ENCODE results near the gene ARHGEF39.

The ARHGEF39 gene, protein sequence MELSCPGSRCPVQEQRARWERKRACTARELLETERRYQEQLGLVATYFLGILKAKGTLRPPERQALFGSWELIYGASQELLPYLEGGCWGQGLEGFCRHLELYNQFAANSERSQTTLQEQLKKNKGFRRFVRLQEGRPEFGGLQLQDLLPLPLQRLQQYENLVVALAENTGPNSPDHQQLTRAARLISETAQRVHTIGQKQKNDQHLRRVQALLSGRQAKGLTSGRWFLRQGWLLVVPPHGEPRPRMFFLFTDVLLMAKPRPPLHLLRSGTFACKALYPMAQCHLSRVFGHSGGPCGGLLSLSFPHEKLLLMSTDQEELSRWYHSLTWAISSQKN

DNA sequence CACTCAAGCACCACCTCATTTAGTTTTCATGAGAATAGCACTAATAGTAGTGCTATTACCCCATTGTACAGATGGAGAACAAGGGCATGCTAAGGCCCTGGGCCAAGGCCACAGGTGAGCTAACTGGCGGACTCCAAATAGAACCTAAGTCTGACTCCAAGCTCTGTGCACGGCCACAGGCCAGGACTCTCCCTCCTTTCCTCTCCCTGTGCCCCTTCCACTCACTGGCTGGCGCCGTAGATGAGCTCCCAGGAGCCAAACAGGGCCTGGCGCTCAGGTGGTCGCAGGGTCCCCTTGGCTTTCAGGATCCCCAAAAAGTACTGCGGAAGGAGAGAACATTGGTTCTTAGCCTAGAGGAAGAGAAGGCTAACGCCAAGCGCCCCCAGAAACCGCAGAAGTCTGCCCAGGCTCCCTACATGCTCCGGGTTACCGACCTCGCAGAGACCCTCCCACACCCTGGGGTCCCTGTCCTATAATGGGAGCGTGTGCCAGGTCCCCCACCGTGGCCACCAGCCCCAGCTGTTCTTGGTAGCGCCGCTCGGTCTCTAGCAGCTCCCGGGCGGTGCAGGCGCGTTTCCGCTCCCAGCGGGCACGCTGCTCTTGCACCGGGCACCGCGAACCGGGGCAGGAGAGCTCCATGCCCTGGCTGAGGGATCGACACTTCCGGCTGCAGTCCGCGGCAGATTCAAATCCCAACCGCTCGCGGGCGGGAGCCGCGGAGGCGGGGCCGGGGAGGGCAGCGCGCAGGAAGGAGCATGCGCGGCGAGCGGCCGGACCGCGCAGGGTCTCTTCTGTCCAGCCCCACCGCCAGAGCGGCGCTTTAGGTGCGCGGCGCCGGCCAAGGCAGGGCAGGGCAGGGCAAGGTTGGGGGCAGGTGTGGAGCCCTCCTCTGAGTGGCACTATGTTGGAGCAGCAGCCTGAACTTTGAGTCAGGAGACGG lies at the start of gene ARHGEF39:
ARHGEF39 (minus strand) TSS at position 665 of the 940 bp plus-strand sequence; CDS start at position 639, 26 bp downstream.
- DNase-seq (ENCODE audit: extremely low spot score, insufficient read length, low read depth) (peak; percentile 83), FAIRE-seq (peak; percentile 93)

DNA sequence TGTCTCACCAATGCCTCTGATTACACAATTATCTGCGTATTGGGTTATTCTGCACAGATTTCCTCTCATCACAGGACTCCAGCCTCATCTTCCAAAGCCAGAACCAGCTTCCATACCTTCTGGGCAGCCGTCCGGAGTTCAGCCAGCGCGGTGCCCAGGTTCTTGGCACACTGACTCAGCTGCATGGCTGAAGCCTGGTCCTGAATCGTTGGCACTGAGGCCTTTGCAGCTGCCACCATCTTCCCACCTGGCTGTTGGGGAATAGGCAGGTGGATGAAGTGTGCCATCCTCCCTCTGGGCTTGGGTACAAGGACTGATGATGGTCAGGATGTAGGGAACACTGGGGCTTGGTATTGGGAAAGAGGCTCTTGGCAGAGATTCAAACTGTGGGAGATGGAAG lies 49.1 kb upstream of the ARHGEF39 start:
- no peak for FAIRE-seq
- no peak for DNase-seq (ENCODE audit: extremely low spot score, insufficient read length, low read depth)

DNA sequence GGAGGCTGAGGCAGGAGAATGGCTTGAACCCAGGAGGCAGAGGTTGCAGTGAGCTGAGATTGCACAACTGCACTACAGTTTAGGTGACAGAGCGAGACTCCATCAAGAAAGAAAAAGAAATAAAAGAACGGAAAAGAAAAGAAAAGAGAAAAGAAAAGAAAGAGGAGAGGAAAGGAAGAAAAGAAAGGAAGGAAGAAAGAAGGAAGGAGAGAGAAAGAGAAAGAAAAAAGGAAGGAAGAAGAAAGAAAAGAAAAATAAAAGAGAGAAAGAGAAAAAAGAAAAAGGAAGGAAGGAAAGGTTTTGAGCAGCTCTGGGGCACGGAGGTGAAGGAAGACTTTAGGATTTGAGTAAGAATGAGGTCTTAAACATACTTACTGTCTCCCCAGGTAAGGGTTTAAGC lies 48.6 kb upstream of the ARHGEF39 start:
- DNase-seq (ENCODE audit: extremely low spot score, insufficient read length, low read depth) = no peak
- no peak for FAIRE-seq

DNA sequence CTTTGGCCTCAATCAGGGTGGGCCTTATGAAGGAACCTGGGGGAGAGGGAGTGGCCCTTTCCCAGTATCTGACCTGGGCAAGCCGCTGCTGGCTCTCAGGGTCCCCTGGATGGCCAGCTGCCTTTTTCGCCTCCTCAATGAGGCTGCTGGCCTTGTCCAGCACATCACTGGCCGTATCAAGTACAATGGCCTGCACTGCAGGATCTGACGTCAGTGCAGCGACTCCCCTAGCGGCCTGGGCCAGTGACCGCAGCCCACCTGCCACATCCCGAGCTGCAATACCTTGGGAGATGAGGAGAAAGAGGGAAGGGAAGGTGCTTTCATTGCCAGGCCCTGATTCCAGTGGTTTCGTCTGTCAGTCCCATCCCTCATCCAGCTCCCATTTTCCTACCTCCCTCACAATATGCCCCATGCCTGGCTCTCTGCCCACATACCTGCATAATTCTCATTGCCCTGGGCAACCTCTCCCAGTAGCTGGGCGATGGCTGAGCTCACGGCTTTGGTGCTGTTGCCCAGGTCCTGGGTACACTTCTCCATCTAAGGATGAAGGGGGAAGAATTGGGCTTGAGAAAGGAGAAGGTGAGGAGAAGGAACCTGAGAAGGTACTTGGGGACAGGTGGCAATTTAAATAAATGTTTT lies 47.9 kb upstream of the ARHGEF39 start:
- no peak for FAIRE-seq

DNA sequence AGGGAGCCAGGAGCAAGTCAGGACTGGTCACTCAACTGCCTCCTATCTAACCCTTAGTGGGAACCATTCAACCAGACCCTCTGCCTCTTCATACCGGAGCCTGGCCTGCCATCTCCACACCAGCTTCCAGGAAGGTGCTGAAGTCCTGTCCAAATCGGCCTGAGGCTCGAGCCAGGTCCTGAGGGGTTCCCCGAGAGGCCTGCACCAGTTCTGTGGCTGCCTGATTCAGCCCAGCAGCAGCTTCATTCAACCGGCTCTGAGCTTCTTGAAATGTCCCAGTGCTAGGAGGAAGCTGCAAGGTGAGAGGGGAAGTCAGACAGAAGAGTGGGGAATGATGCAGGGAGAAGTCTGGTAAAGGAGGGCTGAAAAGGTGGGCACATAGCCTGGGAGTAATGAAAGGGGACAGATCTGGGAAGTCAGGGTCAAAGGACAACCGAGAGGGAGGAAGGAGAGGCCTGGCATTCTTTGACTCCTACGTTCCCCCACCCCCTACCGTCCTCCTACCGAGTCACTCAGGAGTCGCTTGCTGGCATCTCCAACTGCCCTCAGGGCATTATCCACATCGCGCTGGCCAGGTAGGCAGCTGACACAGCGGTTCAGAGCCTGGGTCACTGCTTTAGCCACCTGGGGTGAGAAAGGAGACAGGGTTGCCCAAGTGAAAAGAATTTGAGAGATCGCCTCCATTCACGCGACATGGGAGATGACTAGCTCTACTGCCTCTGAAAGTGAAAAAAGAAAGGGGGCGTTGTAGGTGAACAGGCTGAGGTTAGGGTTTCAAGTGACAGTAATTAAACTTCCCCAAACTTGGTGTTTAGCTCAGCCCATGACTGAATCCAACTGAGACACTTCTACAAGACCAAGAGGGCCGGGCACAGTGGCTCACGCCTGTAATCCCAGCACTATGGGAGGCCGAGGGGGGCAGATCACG lies 46.8 kb upstream of the ARHGEF39 start:
- DNase-seq (ENCODE audit: extremely low spot score, insufficient read length, low read depth) = no peak

More for the DNA sequence above, 47.9 kb upstream of the ARHGEF39 start:
- no peak for DNase-seq (ENCODE audit: extremely low spot score, insufficient read length, low read depth)

DNA sequence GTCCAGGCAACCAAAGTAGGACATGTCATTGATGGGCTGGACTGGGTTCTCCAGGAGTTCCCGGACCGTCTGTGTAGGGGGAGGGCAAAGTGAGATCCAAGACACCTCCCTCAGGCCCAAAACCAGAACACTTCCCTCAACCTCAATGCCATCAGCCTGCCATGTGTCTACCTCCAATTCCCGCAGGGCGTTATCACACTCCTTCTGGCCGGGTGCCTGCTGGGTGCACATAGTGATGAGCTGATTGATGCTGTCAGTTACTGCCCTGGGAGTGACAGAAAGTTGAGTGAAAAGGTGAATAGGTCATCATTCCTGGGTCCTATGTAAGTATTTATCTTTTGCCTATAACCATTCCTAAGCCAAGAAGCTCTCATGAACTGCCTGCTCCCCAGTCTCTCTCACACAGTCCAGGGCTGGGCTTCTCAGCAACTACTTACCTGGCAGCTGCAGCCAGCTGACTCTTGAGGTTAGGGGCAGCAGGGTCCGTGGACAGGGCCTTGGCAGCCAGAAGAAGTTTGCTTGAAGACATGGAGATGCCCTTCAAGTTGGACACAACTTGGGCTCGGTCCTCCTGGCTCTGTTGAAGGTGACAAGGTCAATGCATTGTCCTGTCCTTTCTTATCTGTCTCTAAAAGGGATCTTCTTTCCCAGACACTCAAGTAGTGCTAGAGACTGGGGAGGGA lies 46.0 kb upstream of the ARHGEF39 start:
- DNase-seq (ENCODE audit: extremely low spot score, insufficient read length, low read depth) (no peak), FAIRE-seq (no peak)

More for the DNA sequence above, 46.8 kb upstream of the ARHGEF39 start:
- peak; percentile 12 for FAIRE-seq

DNA sequence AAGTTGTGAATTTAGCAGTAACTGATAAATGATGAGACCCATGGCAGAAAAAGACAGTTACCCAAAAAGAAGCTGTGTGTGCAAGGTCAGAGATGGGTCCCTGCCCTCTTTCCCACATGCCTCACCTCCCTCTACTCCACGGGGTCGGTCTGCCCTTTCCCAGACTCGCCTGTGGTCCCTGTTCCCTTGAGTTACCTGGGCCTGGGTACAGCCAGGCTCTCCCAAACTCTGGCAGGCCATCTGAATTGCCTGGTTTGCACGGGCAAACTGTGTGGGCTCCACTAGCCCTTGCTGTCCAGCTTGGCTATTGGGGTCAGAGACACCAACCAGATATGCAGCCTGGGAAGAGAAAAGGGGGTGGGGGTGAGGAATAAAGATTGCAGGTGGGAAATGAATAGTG lies 43.2 kb upstream of the ARHGEF39 start:
- DNase-seq (ENCODE audit: extremely low spot score, insufficient read length, low read depth) (no peak), FAIRE-seq (no peak)

DNA sequence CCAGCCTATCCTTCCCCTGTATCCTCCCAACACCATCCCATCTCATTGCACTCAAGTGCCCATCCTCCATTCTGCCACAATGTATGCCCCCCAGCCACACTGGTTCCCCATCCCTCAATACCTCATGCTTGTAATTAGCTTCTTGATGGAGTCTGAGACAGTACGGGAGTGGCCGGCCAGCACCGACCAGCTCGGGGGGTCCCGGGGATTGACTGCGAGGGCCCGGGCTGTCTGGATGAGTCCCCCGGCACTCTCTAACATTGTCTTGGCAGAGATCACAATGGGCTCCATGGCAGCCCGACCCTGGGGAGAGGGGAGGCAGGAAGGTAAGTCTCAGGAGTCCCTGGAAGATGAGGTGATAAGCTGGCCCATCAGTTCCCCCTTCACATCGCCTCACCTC lies 42.0 kb upstream of the ARHGEF39 start:
- no peak for FAIRE-seq
- no peak for DNase-seq (ENCODE audit: extremely low spot score, insufficient read length, low read depth)

DNA sequence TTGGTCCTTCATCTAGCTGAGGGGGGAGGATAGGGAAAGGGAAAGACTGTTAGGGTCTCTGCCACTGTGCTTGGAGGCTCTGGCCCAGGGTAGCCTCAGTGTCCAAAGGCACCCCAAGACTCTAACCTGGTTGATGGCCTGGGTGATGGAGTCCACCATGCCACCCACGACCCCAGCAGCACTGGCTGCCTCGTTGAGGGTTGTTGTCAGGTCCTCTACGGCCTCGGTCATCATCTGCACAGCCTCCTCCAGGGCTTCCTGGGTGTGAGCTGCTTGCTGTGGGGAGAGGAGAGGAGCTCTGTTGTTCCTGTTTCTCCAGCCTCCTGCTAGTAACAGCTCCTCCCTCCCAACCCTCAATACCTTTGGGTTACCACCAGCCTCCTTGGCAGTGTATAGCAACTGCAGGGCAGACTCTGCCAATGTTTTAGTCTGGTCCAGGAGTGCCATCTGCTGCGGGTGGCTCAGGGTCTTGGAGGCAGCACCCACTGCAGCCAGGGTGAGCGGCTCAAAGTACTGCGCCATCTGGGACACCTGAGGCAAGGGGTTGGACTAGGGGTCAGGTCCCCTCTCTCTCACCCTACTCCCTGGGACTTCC lies 40.9 kb upstream of the ARHGEF39 start:
- DNase-seq (ENCODE audit: extremely low spot score, insufficient read length, low read depth) (no peak), FAIRE-seq (no peak)

DNA sequence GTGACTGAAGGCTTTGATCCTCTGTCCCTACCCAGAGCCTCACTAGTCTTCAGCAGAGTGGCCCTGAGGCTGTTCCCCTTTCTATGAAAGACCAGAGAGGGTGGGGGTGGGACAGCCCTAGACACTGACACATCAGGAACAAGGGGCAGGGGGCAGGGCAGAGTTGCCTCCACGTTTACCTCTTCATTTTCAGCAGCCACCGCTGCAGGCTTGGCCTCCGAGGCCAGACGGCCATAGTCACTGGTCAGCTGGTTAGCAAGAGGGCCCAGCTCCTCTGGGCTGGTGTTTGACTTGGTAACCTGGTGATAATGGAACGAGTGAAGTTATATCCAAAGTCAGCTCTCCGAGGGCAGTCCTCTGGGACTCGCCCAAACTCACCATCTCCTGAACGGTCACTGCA lies 40.4 kb upstream of the ARHGEF39 start:
- DNase-seq (ENCODE audit: extremely low spot score, insufficient read length, low read depth) (no peak), FAIRE-seq (no peak)

DNA sequence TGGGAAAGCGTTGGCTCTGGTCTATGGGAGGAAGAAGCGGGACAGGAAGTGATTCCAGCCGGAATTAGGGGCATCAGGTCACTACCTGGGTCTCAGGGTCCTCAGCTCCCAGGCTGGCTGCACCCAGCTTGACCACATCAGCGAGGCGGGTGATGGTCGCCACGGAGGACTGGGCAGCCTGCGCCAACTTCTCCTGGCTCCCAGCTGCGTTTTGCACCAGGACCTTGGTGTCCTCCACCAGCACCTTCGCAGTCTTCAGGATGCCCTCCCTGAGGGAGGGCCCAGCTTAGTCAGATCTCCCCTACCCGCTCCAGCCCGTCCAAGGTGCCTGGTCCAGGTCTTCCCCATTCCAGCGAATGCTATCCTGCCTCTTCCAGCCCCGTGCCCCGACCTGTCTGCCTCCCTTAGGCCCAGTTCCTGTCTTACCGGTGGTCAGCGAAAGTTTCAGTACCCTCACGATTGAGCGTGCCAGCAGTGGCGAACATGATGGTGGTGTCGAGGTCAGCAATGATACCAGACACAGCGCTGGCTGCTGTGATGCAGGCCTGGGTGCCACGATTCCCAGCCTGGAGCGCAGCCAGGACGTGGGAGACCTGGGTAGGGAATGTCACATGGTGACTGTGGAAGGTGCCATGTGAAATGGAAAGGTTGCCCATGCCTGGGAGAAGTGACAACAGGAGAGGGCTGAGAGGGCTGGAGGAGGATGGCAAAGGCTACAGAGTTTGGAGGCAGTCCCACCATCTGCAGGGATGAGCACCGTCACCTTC lies 39.1 kb upstream of the ARHGEF39 start:
- FAIRE-seq (no peak), DNase-seq (ENCODE audit: extremely low spot score, insufficient read length, low read depth) (no peak)

DNA sequence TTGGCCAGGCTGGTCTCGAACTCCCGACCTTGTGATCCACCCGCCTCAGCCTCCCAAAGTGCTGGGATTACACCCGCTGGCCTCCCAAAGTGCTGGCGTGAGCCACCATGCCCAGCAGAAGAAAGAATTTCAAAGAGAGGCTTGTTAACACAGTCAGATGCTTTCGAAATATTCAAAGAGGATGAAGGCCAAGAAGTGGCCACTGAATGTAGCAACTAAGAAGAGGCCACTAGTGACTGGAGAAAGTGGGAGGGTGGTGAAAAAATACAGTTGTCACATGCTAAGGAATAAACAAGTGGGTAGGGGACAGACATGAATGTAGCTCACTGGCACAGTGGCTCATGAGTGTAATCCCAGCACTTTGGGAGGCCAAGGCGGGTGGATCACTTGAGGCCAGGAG lies 37.7 kb upstream of the ARHGEF39 start:
- FAIRE-seq = no peak

DNA sequence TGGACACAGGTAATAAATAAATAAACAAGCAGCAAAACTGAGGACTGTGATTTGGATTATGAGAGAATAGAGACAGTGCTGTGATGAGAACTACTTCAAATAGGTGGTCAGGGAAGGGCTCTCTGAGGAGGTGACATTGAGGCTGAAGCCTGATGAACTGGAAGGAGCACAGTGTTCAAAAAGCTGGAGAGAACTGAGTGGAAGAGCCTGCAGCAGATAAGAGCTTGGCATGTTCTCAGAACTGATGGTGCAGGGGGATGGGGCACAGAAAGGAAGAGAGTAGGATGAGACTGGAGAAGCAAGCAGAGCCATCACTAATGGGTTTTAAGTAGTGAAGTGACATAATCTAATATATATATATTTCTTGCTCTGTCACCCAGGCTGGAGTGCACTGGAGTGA lies 35.9 kb upstream of the ARHGEF39 start:
- DNase-seq (ENCODE audit: extremely low spot score, insufficient read length, low read depth) (no peak), FAIRE-seq (no peak)

More for the DNA sequence above, 37.7 kb upstream of the ARHGEF39 start:
- DNase-seq (ENCODE audit: extremely low spot score, insufficient read length, low read depth) = no peak

DNA sequence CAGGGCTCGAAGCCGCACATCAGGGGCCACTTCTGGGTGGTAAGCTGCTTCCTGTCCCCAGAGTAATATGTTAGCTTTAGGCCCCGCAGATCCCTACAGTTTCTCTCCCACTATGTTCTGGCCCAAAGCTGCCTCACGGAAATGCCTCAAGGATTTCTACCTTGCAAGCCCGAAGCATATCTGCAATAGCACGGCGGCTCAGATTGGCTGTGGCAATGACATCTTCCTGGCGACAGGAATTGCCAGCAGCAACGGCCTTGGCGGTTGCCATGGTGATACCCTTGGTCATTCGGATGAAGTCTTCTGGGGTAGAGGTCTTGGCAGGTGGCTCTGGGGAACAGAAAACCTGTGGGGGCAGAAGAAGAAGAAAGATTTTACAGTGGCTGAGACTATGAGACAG lies 35.0 kb upstream of the ARHGEF39 start:
- no peak for DNase-seq (ENCODE audit: extremely low spot score, insufficient read length, low read depth)
- no peak for FAIRE-seq

DNA sequence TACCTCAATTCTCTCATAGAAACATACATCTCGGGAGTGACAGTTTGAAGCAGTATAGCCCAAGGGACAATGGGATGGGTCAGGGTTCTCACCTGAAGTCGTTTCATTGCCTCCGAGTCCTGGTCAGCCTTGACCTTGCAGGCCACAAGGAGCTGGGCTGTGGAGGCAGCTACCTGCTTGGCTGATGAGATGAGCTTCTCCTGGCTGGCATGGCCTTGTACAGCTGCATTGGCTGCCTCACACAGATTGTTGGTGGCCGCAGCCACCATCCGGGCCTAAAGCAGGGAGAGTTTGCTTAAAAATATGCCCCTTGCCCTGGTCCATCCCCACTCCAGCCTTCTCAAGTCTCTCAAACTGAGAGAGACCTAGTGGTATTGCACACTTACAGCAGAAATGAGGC lies 33.2 kb upstream of the ARHGEF39 start:
- DNase-seq (ENCODE audit: extremely low spot score, insufficient read length, low read depth) = no peak
- no peak for FAIRE-seq

DNA sequence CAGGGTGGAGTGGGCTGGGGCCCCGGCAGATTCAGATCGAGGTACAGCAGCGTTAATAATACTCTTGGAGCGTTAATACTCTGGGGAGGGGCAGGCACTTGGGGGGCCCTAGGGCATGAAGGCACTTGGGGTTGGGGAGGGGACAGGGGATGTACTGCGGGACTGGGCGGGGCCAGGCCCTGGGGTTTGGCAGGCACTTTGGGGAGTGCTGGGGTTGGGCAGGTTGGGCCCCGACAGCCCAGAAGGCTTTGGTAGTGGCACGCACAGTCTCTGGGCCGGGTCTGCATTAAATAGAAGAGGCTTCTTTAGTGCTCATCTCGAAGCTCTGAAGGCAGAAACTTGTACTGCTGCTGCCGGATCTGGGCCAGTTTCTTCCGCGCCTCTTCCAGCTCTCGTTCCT lies 32.5 kb upstream of the ARHGEF39 start:
- DNase-seq (ENCODE audit: extremely low spot score, insufficient read length, low read depth) (no peak), FAIRE-seq (no peak)

DNA sequence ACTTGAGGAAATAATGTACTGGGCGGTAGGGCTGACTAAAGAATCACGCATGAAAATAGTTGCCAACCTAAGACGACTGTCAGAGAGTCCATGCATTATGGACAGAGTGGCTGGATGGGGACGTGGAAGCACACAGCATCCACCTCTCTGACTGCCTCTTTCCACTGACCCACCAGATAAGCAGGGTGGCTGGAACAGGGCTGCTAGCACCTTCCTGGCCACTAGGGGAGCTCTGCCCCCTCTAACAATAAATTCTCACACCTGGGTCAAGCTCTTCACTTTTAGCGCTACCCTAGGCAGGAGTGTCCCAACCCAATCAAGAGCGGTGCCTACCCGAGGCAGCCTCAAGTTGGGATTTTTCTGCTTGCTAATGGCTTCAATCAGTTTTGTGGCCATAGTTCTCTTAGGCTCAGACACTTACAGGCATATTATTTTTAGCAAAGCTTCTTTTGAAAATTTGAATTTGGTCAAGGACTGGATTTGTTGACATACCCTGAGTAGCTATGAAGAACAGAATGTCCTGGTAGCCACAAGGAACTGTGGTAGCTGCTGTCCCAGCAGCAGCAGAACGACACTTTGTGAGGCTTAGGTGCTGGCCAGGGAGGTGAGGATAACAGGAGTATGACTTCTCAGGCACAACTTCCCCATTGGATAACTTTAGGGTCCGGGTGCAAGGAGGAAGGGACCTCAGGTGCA lies 31.7 kb upstream of the ARHGEF39 start:
- DNase-seq (ENCODE audit: extremely low spot score, insufficient read length, low read depth) (peak; percentile 60), FAIRE-seq (peak; percentile 84)
